Peyer's patch (tissue), 4 donors: ENCODE results near the gene NHSL2. TPM values are rescaled to one million over a fixed set of nuclear protein-coding genes. Genes with fewer than 3 reads are reported as not detected.
"Not testable (repeated sequence)": the region's sequence is repeated elsewhere in the genome, so short reads cannot be mapped to it uniquely, and the experiment has no call there.

Experiments used
- DNase-seq, 3 donors: peaks; one replicate each; pipeline ENCODE4 v3.0.0-alpha.2; 2017 to 2019
- H3K27ac ChIP-seq, 4 donors: fragments of 200-600 bp; sonication (generic); one replicate each; pipeline ENCODE4 v1.5.1; 2016 to 2019
- H3K27me3 ChIP-seq, 2 donors: fragments of 200-600 bp; sonication (generic); one replicate each; pipeline ENCODE4 v1.5.1; 2019
- H3K36me3 ChIP-seq, 3 donors: fragments of 200-600 bp; sonication (generic); one replicate each; pipeline ENCODE4 v1.5.1; 2016 to 2019
- H3K4me1 ChIP-seq, 4 donors: fragments of 200-600 bp; sonication (generic); one replicate each; pipeline ENCODE4 v1.5.1; 2016 to 2019
- H3K4me3 ChIP-seq, 4 donors: fragments of 200-600 bp; sonication (generic); 1 replicate in 3 of 4; 2 replicates in 1 of 4; pipeline ENCODE4 v1.5.1; 2016 to 2019; ENCODE audit warnings: mild to moderate bottlenecking in 1 of 4
- H3K9me3 ChIP-seq, 4 donors: fragments of 200-600 bp; sonication (generic); one replicate each; pipeline ENCODE4 v1.5.1; 2016 to 2019; ENCODE audit warnings: mild to moderate bottlenecking in 1 of 4
- CTCF ChIP-seq, 6 experiments: fragments of 450-650 bp in 4 of 6; fragments of 200-600 bp in 2 of 6; sonication (generic) in 1 of 6; IDR thresholded peaks; one replicate each; pipeline ENCODE4 v1.5.1; 2017 to 2019; ENCODE audit warnings: antibody characterized with exemption in 6 of 6, mild to moderate bottlenecking in 3 of 6, moderate library complexity in 1 of 6
- POLR2A ChIP-seq, 2 donors: fragments of 450-650 bp; IDR thresholded peaks; one replicate each; pipeline ENCODE4 v1.5.1; 2017; ENCODE audit warnings: antibody characterized with exemption in 2 of 2, mild to moderate bottlenecking in 2 of 2, moderate library complexity in 2 of 2
- total RNA-seq, 4 donors: library from RNA; depleted of rRNA; stranded (reverse); fragments of >200 nt; gene quantifications; one replicate each; pipeline ENCODE4 v1.1.0, GENCODE V29; 2016

The NHSL2 gene
- total RNA-seq, 4 donors from 2014 or later, result 0.53 to 2.9 (median 2.2) TPM

- no peak overlapping the region for H3K27ac ChIP-seq
- no peak overlapping the region for H3K4me3 ChIP-seq
- DNase-seq, result no peak
- no peaks in the 10 kb centered on the region for H3K36me3 ChIP-seq
- no peak for TF ChIP-seq CTCF (IDR thresholded peaks at IDR 0.05)
- TF ChIP-seq POLR2A (IDR thresholded peaks at IDR 0.05), result no peak
- no peaks in the 10 kb centered on the region for H3K27me3 ChIP-seq
- H3K4me1 ChIP-seq, result no peaks in the 10 kb centered on the region
- no peaks in the 10 kb centered on the region for H3K9me3 ChIP-seq
Measured at GRCh38 chrX:71958281-71958675, 47.6 kb downstream of the NHSL2 start.

- not testable (repeated sequence) for H3K27ac ChIP-seq, H3K4me3 ChIP-seq
Measured at GRCh38 chrX:71964184-71964583, 53.5 kb downstream of the NHSL2 start.

GRCh38 chrX:71974916-71975315, 64.3 kb downstream of the NHSL2 start:
- Histone ChIP-seq H3K4me3 (no peak overlapping the region), H3K9me3 (no peaks in the 10 kb centered on the region), H3K36me3 (no peaks in the 10 kb centered on the region), H3K4me1 (no peaks in the 10 kb centered on the region), H3K27me3 (no peaks in the 10 kb centered on the region), H3K27ac (no peak overlapping the region)
- no peak for DNase-seq
- TF ChIP-seq POLR2A (IDR thresholded peaks at IDR 0.05) (no peak), CTCF (IDR thresholded peaks at IDR 0.05) (no peak)

More at GRCh38 chrX:71964184-71964583, 53.5 kb downstream of the NHSL2 start:
- H3K27me3 ChIP-seq, H3K36me3 ChIP-seq, H3K9me3 ChIP-seq, H3K4me1 ChIP-seq, DNase-seq: not testable (repeated sequence)

GRCh38 chrX:71976753-71977152, 66.1 kb downstream of the NHSL2 start:
- no peak for TF ChIP-seq POLR2A (IDR thresholded peaks at IDR 0.05)
- no peak for TF ChIP-seq CTCF (IDR thresholded peaks at IDR 0.05)
- no peak for DNase-seq
- H3K27me3 ChIP-seq, result no peaks in the 10 kb centered on the region
- H3K36me3 ChIP-seq, result no peaks in the 10 kb centered on the region
- no peak overlapping the region for H3K27ac ChIP-seq
- no peak overlapping the region for H3K4me3 ChIP-seq
- H3K4me1 ChIP-seq, result no peaks in the 10 kb centered on the region
- H3K9me3 ChIP-seq, result no peaks in the 10 kb centered on the region

GRCh38 chrX:71978164-71978563, 67.5 kb downstream of the NHSL2 start:
- TF ChIP-seq CTCF (IDR thresholded peaks at IDR 0.05) (no peak), POLR2A (IDR thresholded peaks at IDR 0.05) (no peak)
- Histone ChIP-seq H3K27me3 (no peaks in the 10 kb centered on the region), H3K36me3 (no peaks in the 10 kb centered on the region), H3K27ac (no peak overlapping the region), H3K4me1 (no peaks in the 10 kb centered on the region), H3K4me3 (no peak overlapping the region), H3K9me3 (no peaks in the 10 kb centered on the region)
- DNase-seq, result no peak

- no peak for DNase-seq
- TF ChIP-seq POLR2A (IDR thresholded peaks at IDR 0.05), result no peak
- no peak for TF ChIP-seq CTCF (IDR thresholded peaks at IDR 0.05)
- Histone ChIP-seq H3K27ac (no peak overlapping the region), H3K27me3 (no peaks in the 10 kb centered on the region), H3K4me1 (no peaks in the 10 kb centered on the region), H3K36me3 (no peaks in the 10 kb centered on the region), H3K9me3 (no peaks in the 10 kb centered on the region), H3K4me3 (no peak overlapping the region)
Measured at GRCh38 chrX:71989768-71990426, 79.3 kb downstream of the NHSL2 start.
